Activated B cell treated with CpG ODN at 0.5 μM for 24 hours (primary cell): Measurements from ENCODE around the gene CYP46A1. TPM values are rescaled to one million over a fixed set of nuclear protein-coding genes. Genes with fewer than 3 reads are reported as not detected.

Experiments
- ATAC-seq: fragments of 200-7000 bp; cut with Tn5 transposase; one replicate; pipeline ENCODE4 v1.10.0; 2021; ENCODE audit warnings: low read depth, mild to moderate bottlenecking, moderate library complexity
- CTCF ChIA-PET: fragments of 350-600 bp; sonication (Branson Sonifier 250); formaldehyde crosslinking; loops from one replicate; lab custom pipeline; 2021; ENCODE audit warnings: antibody characterized with exemption; lab: Charles Lee
- POLR2A ChIA-PET: fragments of 350-600 bp; sonication (Branson Sonifier 250); formaldehyde crosslinking; loops from one replicate; lab custom pipeline; 2021; ENCODE audit warnings: antibody characterized with exemption; lab: Charles Lee
- DNase-seq: peaks from one replicate; pipeline ENCODE4 v3.0.0; 2022
- H3K27ac Mint-ChIP-seq: one replicate; pipeline ENCODE4 v1.8.0; 2020; ENCODE audit warnings: mixed read lengths
- H3K27me3 Mint-ChIP-seq: one replicate; pipeline ENCODE4 v1.8.0; 2021; ENCODE audit warnings: mixed read lengths
- H3K36me3 Mint-ChIP-seq: one replicate; pipeline ENCODE4 v1.8.0; 2021; ENCODE audit warnings: low read depth, mixed read lengths
- H3K4me1 Mint-ChIP-seq: one replicate; pipeline ENCODE4 v1.8.0; 2021; ENCODE audit warnings: mixed read lengths
- H3K4me3 Mint-ChIP-seq: one replicate; pipeline ENCODE4 v1.8.0; 2020; ENCODE audit warnings: mild to moderate bottlenecking, mixed read lengths
- H3K9me3 Mint-ChIP-seq: one replicate; pipeline ENCODE4 v1.8.0; 2020; ENCODE audit warnings: mixed read lengths
- CTCF ChIP-seq: fragments of 200-600 bp; IDR thresholded peaks from one replicate; pipeline ENCODE4 v1.8.0; 2022; ENCODE audit warnings: antibody characterized with exemption, mild to moderate bottlenecking
- intact Hi-C: fragments of 100-400 bp; cut with micrococcal nuclease; formaldehyde crosslinking; loops from one replicate; pipeline ENCODE4 v1.15.1; 2024
- total RNA-seq: library from RNA; stranded (reverse); gene quantifications from 2 replicates; pipeline ENCODE4 v1.2.3, GENCODE V29; 2022

CYP46A1 gene
- total RNA-seq, 1 donor from 2014 or later, result not detected

GRCh38 chr14:99678198-99678597, 5.9 kb upstream of the CYP46A1 start:
- Mint-ChIP-seq H3K4me1 (peaks cover 5% of the 10 kb centered on the region), H3K4me3 (no peak overlapping the region), H3K36me3 (no peaks in the 10 kb centered on the region), H3K27ac (no peak overlapping the region), H3K9me3 (peaks cover 7% of the 10 kb centered on the region), H3K27me3 (peaks cover 17% of the 10 kb centered on the region)
- ChIA-PET CTCF (no interaction called here), POLR2A (no interaction called here)
- intact Hi-C loops, result no loop called here
- TF ChIP-seq CTCF, result no peak
- DNase-seq (no peak), ATAC-seq (no peak)

GRCh38 chr14:99679111-99679510, 5.0 kb upstream of the CYP46A1 start:
- peaks cover 7% of the 10 kb centered on the region for H3K9me3 Mint-ChIP-seq
- peaks cover 9% of the 10 kb centered on the region for H3K4me1 Mint-ChIP-seq
- intact Hi-C loops, result no loop called here
- POLR2A ChIA-PET, result interaction anchor here (0.6 kb wide), 1 partner anchor 40 kb away, joined by 6 read pairs; no protein-coding TSS in a partner anchor
- no peak overlapping the region for H3K27ac Mint-ChIP-seq
- CTCF ChIA-PET, result no interaction called here
- peaks cover 16% of the 10 kb centered on the region for H3K27me3 Mint-ChIP-seq
- H3K4me3 Mint-ChIP-seq, result no peak overlapping the region
- TF ChIP-seq CTCF, result no peak
- no peak for ATAC-seq
- DNase-seq, result no peak
- H3K36me3 Mint-ChIP-seq, result peaks cover 3% of the 10 kb centered on the region

GRCh38 chr14:99679543-99679942, 4.6 kb upstream of the CYP46A1 start:
- ATAC-seq (no peak), DNase-seq (no peak)
- Mint-ChIP-seq H3K4me1 (peaks cover 9% of the 10 kb centered on the region), H3K27ac (no peak overlapping the region), H3K27me3 (peaks cover 11% of the 10 kb centered on the region), H3K36me3 (peaks cover 3% of the 10 kb centered on the region), H3K9me3 (peaks cover 7% of the 10 kb centered on the region), H3K4me3 (no peak overlapping the region)
- TF ChIP-seq CTCF, result no peak
- intact Hi-C loops, result no loop called here
- ChIA-PET POLR2A (interaction anchor here (0.6 kb wide), 1 partner anchor 39 kb away, joined by 6 read pairs; no protein-coding TSS in a partner anchor), CTCF (interaction anchor here (1.0 kb wide), 1 partner anchor 206 kb away, joined by 4 read pairs; no protein-coding TSS in a partner anchor)

DNA sequence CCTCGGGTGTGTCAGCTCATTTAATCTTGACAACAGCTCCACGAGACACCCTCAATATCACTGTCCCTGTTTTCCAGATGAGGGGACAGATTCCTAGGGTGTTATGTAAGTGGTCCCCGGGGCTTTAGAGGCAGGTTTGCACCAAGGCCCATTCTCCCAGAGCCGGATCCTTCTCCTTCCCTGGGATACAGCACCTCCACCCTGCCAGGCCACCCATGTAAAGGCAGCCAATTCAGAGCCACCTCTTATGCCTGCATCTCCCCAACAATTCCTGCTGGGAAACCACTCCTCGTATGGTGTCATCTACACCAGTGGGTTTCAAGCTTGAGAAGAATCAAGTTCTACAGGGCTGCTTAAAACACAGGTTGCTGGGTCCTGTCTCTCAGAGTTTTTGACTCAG, 4.1 kb upstream of the CYP46A1 start:
- CTCF ChIA-PET, result interaction anchor here (1.0 kb wide), 1 partner anchor 206 kb away, joined by 4 read pairs; no protein-coding TSS in a partner anchor
- Mint-ChIP-seq H3K4me3 (no peak overlapping the region), H3K27ac (no peak overlapping the region), H3K36me3 (peaks cover 3% of the 10 kb centered on the region), H3K9me3 (peaks cover 7% of the 10 kb centered on the region), H3K4me1 (peaks cover 9% of the 10 kb centered on the region), H3K27me3 (peaks cover 8% of the 10 kb centered on the region)
- no peak for ATAC-seq
- intact Hi-C loops, result loop anchor here (5.0 kb wide), 2 partner anchors 292 to 387 kb away; partner anchors contain the start of gene EVL
- TF ChIP-seq CTCF, result no peak
- POLR2A ChIA-PET, result no interaction called here
- no peak for DNase-seq

- TF ChIP-seq CTCF, result no peak
- H3K27ac Mint-ChIP-seq, result no peak overlapping the region
- ATAC-seq (no peak), DNase-seq (no peak)
- intact Hi-C loops, result loop anchor here (5.0 kb wide), 2 partner anchors 291 to 386 kb away; partner anchors contain the start of gene EVL
- CTCF ChIA-PET, result no interaction called here
- H3K36me3 Mint-ChIP-seq, result peaks cover 3% of the 10 kb centered on the region
- H3K4me1 Mint-ChIP-seq, result peaks cover 12% of the 10 kb centered on the region
- POLR2A ChIA-PET, result interaction anchor here (0.7 kb wide), 1 partner anchor 190 kb away, joined by 3 read pairs; no protein-coding TSS in a partner anchor
- peak overlapping the region; percentile 60 for H3K4me3 Mint-ChIP-seq
- peaks cover 7% of the 10 kb centered on the region for H3K9me3 Mint-ChIP-seq
- H3K27me3 Mint-ChIP-seq, result peaks cover 18% of the 10 kb centered on the region
These were observed 2.8 kb upstream of the CYP46A1 start for GRCh38 chr14:99681101-99681831.
